ENCODE data around the gene TM4SF4. TPM values are rescaled to one million over a fixed set of nuclear protein-coding genes. Genes with fewer than 3 reads are reported as not detected.

The TM4SF4 gene
- total RNA-seq, 1 donor from 2014 or later = not detected

DNA sequence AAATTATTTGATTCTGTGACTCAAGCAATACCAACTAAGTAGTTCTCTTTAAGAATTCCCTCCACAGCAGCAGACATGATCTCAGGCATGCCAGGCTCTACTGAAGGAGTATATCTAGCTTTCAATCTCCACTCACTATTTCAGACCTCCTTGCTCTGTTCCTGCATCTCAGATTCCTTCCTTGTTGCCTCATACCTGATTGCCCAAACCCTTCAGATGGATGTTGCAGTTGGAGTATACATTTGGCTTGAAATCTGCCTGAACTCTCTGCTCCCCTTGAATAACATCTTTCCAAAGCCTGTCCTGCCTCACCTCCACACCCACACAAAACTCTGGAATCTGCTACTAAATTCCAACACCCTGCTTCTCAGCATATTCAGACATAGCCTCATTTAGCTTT lies 19.8 kb upstream of the TM4SF4 start:
- Histone ChIP-seq H3K27me3 (ENCODE audit: low read depth) (no peaks in the 10 kb centered on the region), H3K36me3 (no peaks in the 10 kb centered on the region), H3K9me3 (replicated peaks) (peaks cover 18% of the 10 kb centered on the region), H3K4me1 (peaks cover 11% of the 10 kb centered on the region), H3K27ac (replicated peaks) (no peak overlapping the region), H3K4me3 (no peak overlapping the region)
- DNase-seq = no peak
- TF ChIP-seq CTCF (IDR thresholded peaks at IDR 0.05; ENCODE audit: borderline replicate concordance) = no peak
- intact Hi-C loops (cut with micrococcal nuclease) = no loop called here

DNA sequence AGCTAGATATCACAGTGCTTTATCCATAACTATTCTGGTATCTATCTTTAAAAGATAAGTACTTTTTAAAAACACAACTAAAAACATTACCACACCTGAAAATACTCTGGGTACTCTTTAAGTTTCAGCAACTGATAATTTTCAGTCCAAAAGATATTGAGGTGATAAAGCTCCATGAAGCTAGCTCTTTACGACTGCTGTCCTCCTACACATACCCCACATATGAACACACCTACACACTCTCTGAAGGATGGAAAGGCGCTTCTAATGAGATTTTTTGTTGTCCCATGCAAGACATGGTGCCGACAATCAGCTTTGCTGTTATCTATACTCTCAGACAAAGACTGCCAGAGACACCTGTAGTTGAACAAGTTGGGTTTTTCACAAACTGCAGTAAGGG lies 19.1 kb upstream of the TM4SF4 start:
- Histone ChIP-seq H3K27me3 (ENCODE audit: low read depth) (no peaks in the 10 kb centered on the region), H3K27ac (replicated peaks) (no peak overlapping the region), H3K9me3 (replicated peaks) (peaks cover 18% of the 10 kb centered on the region), H3K4me1 (peaks cover 4% of the 10 kb centered on the region), H3K4me3 (no peak overlapping the region), H3K36me3 (no peaks in the 10 kb centered on the region)
- intact Hi-C loops (cut with micrococcal nuclease) = no loop called here
- TF ChIP-seq CTCF (IDR thresholded peaks at IDR 0.05; ENCODE audit: borderline replicate concordance) = no peak
- no peak for DNase-seq

- no peak for DNase-seq
- H3K27ac ChIP-seq (replicated peaks) = no peak overlapping the region
- no peak overlapping the region for H3K4me3 ChIP-seq
- no peak for TF ChIP-seq CTCF (IDR thresholded peaks at IDR 0.05; ENCODE audit: borderline replicate concordance)
- H3K4me1 ChIP-seq = no peaks in the 10 kb centered on the region
- peaks cover 18% of the 10 kb centered on the region for H3K9me3 ChIP-seq (replicated peaks)
- no peaks in the 10 kb centered on the region for H3K27me3 ChIP-seq (ENCODE audit: low read depth)
- no peaks in the 10 kb centered on the region for H3K36me3 ChIP-seq
- intact Hi-C loops (cut with micrococcal nuclease) = no loop called here
Observed at GRCh38 chr3:149455989-149456388, 18.5 kb upstream of the TM4SF4 start.

GRCh38 chr3:149459491-149460059 lies 14.9 kb upstream of the TM4SF4 start:
- intact Hi-C loops (cut with micrococcal nuclease) = no loop called here
- no peak for TF ChIP-seq CTCF (IDR thresholded peaks at IDR 0.05; ENCODE audit: borderline replicate concordance)
- Histone ChIP-seq H3K4me1 (no peaks in the 10 kb centered on the region), H3K36me3 (no peaks in the 10 kb centered on the region), H3K9me3 (replicated peaks) (peaks cover 2% of the 10 kb centered on the region), H3K27ac (replicated peaks) (peak overlapping the region; percentile 49), H3K4me3 (no peak overlapping the region), H3K27me3 (ENCODE audit: low read depth) (no peaks in the 10 kb centered on the region)
- DNase-seq = no peak

DNA sequence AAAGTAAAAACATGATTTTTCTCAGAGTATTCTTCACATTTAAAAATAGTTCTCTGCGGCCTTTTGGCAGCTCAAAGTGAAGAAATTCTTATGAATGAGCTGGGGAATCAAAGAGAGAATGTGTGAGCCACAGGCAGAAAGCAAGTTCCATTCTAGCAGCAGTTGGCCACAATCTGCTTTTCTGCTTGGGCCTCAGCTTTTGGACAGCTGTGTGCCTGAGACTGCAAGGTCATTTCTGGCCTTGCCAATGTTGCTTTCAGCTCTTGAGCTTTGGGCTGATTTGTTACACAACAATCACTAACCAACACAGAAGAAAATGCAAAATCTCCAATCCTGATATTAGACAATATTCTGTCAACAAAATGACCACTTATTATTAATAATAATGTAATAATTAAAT lies 14.4 kb upstream of the TM4SF4 start:
- Histone ChIP-seq H3K27me3 (ENCODE audit: low read depth) (no peaks in the 10 kb centered on the region), H3K9me3 (replicated peaks) (peaks cover 2% of the 10 kb centered on the region), H3K36me3 (no peaks in the 10 kb centered on the region), H3K27ac (replicated peaks) (peak overlapping the region; percentile 49), H3K4me3 (no peak overlapping the region), H3K4me1 (no peaks in the 10 kb centered on the region)
- intact Hi-C loops (cut with micrococcal nuclease) = no loop called here
- TF ChIP-seq CTCF (IDR thresholded peaks at IDR 0.05; ENCODE audit: borderline replicate concordance) = no peak
- DNase-seq = peak; percentile 34

All from left ventricle myocardium inferior (tissue), 1 donor.